NOMO-1 treated with dmso at 0.1 percent for 144 hours (cell line): ENCODE measurements around the gene TUT4.

Experiments
- DNase-seq: peaks from one replicate; lab custom pipeline; 2025; ENCODE audit not compliant: unreplicated experiment; lab: John Stamatoyannopoulos, UW

The TUT4 gene

GRCh38 chr1:52576074-52576473, 23.2 kb upstream of the TUT4 start:
- no peak for DNase-seq

DNA sequence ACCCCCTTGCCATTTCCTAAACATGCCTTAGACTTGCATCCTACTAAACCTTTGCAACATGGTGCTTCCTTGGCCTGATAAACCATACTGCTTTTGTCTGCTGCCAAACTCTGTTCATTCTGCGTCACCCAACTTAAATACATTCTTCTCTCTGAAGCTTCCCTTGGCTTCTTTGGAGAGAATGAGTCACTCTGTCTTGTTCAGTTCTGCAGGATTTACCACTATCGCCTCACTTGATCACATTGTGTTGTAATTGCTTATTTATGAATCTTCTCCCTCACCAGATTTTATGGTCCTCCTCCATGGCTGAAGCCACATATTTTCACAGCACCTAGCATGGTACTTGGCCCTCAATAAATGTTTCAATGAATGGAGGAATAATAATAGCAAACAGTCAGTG, 21.7 kb upstream of the TUT4 start:
- DNase-seq = peak; percentile 60

DNA sequence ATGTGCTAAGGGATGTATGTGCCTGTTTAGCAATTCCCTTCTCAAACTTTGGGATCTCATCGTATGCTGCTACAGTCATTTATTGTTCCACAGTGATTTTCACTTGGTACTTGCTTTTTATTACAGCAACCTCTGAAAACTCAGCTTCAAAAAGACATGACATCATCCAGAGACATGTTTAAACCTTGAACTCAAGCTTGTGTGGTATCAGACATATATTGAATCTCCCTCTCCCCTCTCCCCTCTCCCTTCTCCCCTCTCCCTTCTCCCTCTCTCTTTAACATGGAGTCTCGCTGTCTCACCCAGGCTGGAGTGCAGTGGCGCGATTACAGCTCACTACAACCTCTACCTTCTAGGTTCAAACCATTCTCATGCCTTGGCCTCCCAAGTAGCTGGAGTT, 19.5 kb upstream of the TUT4 start:
- no peak for DNase-seq

- no peak for DNase-seq
These were observed 18.9 kb upstream of the TUT4 start for GRCh38 chr1:52571783-52572182.

GRCh38 chr1:52569449-52570210, 16.7 kb upstream of the TUT4 start:
- DNase-seq = peak; percentile 35

GRCh38 chr1:52567943-52568342, 15.1 kb upstream of the TUT4 start:
- DNase-seq = no peak

- DNase-seq = no peak
These were observed 9.9 kb upstream of the TUT4 start for GRCh38 chr1:52562766-52563165.

- DNase-seq = no peak
These were observed 7.0 kb upstream of the TUT4 start for GRCh38 chr1:52559875-52560274.

- DNase-seq = no peak
These were observed 6.0 kb upstream of the TUT4 start for GRCh38 chr1:52558941-52559340.

GRCh38 chr1:52556641-52557360, 3.9 kb upstream of the TUT4 start:
- no peak for DNase-seq

GRCh38 chr1:52554756-52555155, 1.9 kb upstream of the TUT4 start:
- DNase-seq = no peak

- DNase-seq = no peak
These were observed 1.4 kb upstream of the TUT4 start for GRCh38 chr1:52554267-52554640.

GRCh38 chr1:52553362-52554266, 722 bp upstream of the TUT4 start:
- peak; percentile 69 for DNase-seq

DNA sequence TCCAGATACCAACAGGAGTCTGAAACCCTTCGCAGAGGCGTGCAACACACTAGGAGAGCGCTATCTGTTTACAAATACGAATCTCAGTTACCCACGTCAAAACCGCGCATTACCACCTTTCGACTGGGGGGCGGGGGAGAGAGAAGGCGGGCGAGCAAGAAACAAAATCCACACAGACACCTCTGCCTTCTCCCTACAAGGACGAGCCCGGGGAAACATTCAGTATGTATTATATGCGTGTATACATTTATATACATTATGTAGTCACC, 722 bp downstream of the TUT4 start:
- no peak for DNase-seq

- no peak for DNase-seq
These were observed 1.2 kb downstream of the TUT4 start for GRCh38 chr1:52551507-52552235.

DNA sequence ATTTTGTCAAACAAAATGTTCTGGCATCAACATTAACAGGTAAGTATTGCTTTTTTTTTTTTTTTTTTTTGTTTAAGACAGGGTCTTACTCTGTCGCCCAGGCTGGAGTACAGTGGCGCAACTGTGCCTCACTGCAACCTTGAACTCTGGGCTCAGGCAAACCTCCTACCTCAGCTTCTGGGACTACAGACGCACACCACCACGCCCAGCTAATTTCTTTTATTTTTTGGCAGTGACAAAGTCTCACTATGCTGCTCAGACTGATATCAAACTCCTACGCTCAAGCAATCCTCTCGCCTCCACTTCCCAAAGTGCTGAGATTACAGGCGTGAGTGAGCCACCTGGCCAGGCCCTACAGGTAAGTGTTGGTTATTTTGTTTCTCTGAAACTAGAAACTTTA, 2.4 kb downstream of the TUT4 start:
- no peak for DNase-seq

DNA sequence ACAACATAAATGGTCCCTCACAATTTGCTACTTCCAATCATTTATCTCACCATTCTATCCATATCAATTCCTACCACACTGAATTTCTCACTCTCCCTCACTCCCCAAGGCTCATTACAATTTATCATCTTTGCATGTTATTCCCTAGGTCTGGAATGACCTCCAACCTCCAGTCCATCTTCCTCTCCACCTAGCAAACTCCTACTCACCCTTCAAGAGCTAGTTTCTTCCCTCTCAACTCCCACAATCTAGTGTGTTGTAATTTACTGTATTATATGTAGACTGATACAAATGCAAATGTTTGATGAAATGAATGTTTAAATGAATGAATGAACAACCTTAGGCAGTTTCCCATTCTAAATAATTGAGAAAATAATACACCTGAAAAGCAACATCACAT, 3.6 kb downstream of the TUT4 start:
- no peak for DNase-seq

GRCh38 chr1:52546852-52547251, 6.0 kb downstream of the TUT4 start:
- no peak for DNase-seq

DNA sequence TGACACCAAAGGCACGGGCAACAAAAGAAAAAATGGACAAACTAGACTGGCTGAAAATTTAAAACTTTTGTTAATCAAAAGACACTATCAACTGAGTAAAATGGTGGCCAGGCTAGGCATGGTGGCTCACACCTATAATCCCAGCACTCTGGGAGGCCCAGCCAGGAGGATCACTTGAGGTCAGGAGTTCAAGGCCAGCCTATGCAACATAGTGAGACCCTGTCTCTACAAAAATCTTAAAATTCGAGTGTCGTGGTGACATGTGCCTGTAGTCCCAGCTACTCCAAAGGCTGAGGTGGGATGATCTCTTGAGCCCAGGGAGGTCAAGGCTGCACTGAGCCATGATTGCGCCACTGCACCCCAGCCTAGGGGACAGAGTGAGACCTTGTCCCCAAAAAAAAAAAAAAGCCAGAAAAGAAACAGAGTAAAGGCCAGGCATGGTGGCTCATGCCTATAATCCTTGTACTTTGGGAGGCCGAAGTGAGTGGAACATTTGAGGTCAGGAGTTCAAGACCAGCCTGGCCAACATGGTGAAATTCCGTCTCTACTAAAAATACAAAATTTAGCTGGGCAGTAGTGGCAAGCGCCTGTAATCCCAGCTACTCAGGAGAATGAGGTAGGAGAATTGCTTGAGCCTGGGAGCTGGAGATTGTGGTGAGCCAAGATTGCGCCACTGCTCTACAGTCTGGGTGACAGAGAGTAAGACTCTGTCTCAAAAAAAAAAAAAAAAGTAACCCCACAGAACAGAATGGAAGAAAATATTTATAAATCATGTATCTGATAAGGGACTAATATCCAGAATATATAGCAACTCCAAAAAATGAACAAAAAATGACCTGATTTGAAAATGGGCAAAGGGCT, 8.0 kb downstream of the TUT4 start:
- DNase-seq = no peak

GRCh38 chr1:52542085-52542688, 10.7 kb downstream of the TUT4 start:
- DNase-seq = no peak
